Activated CD4-positive, alpha-beta memory T cell treated with anti-CD3 and anti-CD28 coated beads for 36 hours (primary cell): ENCODE measurements around the gene ABI3BP. TPM values are rescaled to one million over a fixed set of nuclear protein-coding genes. Genes with fewer than 3 reads are reported as not detected.

ENCODE experiments used
- CTCF ChIA-PET: fragments of 350-600 bp; sonication (Branson Sonifier 250); formaldehyde crosslinking; loops from one replicate; lab custom pipeline; 2021; ENCODE audit warnings: antibody characterized with exemption, inconsistent platforms; lab: Charles Lee
- POLR2A ChIA-PET: fragments of 350-600 bp; sonication (Branson Sonifier 250); formaldehyde crosslinking; loops from one replicate; lab custom pipeline; 2021; ENCODE audit warnings: antibody characterized with exemption; lab: Charles Lee
- DNase-seq: peaks from one replicate; pipeline ENCODE4 v3.0.0-alpha.2; 2020
- H3K27ac Mint-ChIP-seq: one replicate; pipeline ENCODE4 v1.8.0; 2021; ENCODE audit warnings: mixed read lengths
- H3K27me3 Mint-ChIP-seq: one replicate; pipeline ENCODE4 v1.8.0; 2021; ENCODE audit warnings: mixed read lengths
- H3K36me3 Mint-ChIP-seq: one replicate; pipeline ENCODE4 v1.8.0; 2021; ENCODE audit warnings: mixed read lengths
- H3K4me1 Mint-ChIP-seq: one replicate; pipeline ENCODE4 v1.8.0; 2021; ENCODE audit warnings: low read depth, mixed read lengths
- H3K4me3 Mint-ChIP-seq: one replicate; pipeline ENCODE4 v1.8.0; 2021; ENCODE audit warnings: mild to moderate bottlenecking, mixed read lengths
- H3K9me3 Mint-ChIP-seq: one replicate; pipeline ENCODE4 v1.8.0; 2021; ENCODE audit warnings: mixed read lengths
- intact Hi-C: fragments of 100-400 bp; cut with micrococcal nuclease; formaldehyde crosslinking; loops from one replicate; pipeline ENCODE4 v1.15.1; 2023
- total RNA-seq, 2 experiments: library from RNA; stranded (reverse); gene quantifications; one replicate each; pipeline ENCODE4 v1.2.3, GENCODE V29; 2021

ABI3BP gene
- total RNA-seq, 2 experiments from 2014 or later, result not detected

DNA sequence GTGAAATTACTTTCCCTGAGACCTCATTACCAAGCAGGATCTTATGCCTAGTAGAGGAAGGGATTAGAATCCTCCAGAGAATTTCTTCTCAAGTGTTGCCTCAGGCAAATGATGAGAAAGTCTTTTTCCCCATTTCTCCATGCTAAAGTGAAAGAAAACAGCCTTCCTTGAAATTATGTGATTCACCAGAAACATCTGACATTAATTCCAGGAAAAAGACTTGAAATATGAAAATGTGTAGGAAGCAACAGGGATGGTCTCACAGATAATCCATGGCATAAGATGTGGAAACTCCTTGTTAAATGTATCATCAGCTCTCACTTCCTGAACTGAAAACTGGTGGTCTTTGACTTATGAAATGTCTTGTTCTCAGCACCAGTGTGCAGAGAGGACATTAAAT, 17.9 kb upstream of the ABI3BP start:
- H3K4me1 Mint-ChIP-seq, result no peaks in the 10 kb centered on the region
- intact Hi-C loops, result no loop called here
- CTCF ChIA-PET, result no interaction called here
- H3K27ac Mint-ChIP-seq, result no peak overlapping the region
- POLR2A ChIA-PET, result no interaction called here
- peaks cover 13% of the 10 kb centered on the region for H3K27me3 Mint-ChIP-seq
- peaks cover 15% of the 10 kb centered on the region for H3K9me3 Mint-ChIP-seq
- no peak overlapping the region for H3K4me3 Mint-ChIP-seq
- peaks cover 3% of the 10 kb centered on the region for H3K36me3 Mint-ChIP-seq
- DNase-seq, result no peak

DNA sequence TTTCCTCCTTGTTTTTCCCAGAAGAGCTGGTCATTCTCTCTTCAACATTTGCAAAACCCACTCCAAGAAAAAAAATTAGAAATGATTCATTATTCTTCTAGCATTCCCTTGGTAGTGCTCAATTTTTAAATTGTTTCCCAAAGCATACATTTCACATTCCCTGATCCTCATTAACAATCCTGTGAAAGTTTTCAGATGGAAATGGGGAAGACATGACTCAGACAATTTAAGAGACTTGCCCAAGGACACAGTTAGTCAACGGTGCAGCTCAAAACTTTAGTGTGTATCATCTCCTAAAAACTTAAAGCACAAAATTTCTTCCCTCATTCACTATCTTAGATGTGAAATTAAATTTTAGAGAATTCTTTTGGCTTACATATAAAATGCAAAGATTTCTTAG, 17.1 kb upstream of the ABI3BP start:
- H3K27me3 Mint-ChIP-seq, result peaks cover 13% of the 10 kb centered on the region
- no peak overlapping the region for H3K4me3 Mint-ChIP-seq
- H3K36me3 Mint-ChIP-seq, result peaks cover 3% of the 10 kb centered on the region
- ChIA-PET POLR2A (no interaction called here), CTCF (interaction anchor here (0.6 to 0.9 kb wide), 2 partner anchors 372 to 613 kb away, joined by 3 read pairs; no protein-coding TSS in a partner anchor)
- no peak overlapping the region for H3K27ac Mint-ChIP-seq
- peaks cover 15% of the 10 kb centered on the region for H3K9me3 Mint-ChIP-seq
- intact Hi-C loops, result no loop called here
- no peak for DNase-seq
- no peaks in the 10 kb centered on the region for H3K4me1 Mint-ChIP-seq

DNA sequence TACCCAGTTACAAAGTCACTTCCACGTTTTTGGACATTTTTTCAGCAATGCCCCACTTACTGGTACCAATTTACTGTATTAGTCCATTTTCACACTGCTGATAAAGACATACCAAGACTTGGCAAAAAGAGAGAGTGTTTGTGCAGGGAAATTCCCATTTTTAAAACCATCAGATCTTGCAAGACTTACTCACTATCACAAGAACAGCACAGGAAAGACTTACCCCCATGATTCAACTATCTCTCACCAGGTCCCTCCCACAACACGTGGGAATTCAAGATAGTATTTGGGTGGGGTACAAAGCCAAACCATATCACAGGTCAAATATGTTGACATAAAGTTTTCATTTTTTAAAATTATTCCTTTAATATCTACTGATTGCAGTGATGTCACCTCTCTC, 16.2 kb upstream of the ABI3BP start:
- Mint-ChIP-seq H3K9me3 (peaks cover 22% of the 10 kb centered on the region), H3K36me3 (peaks cover 3% of the 10 kb centered on the region), H3K27me3 (peaks cover 13% of the 10 kb centered on the region), H3K27ac (no peak overlapping the region), H3K4me3 (no peak overlapping the region), H3K4me1 (no peaks in the 10 kb centered on the region)
- ChIA-PET POLR2A (no interaction called here), CTCF (no interaction called here)
- DNase-seq, result no peak
- intact Hi-C loops, result no loop called here

DNA sequence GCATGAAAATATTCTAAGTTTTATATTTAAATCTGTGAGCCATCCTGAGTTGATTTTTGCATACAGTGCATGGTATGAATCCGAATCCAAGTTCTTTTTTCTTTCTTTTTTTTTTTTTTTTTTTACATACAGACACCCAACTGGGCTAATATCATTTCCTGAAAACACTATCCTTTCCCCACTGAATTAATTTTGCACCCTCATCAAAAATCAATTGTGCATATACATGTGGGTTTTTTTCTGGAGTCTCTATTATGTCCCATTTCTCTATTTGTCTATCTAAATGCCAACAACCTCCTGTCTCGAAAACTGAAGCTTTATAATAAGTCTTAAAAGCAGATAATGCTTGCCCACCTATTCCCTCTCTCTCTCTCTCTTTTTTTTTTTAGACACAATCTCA, 5.9 kb upstream of the ABI3BP start:
- ChIA-PET CTCF (no interaction called here), POLR2A (no interaction called here)
- H3K4me3 Mint-ChIP-seq, result no peak overlapping the region
- H3K9me3 Mint-ChIP-seq, result peaks cover 3% of the 10 kb centered on the region
- no peak overlapping the region for H3K27ac Mint-ChIP-seq
- no peak for DNase-seq
- H3K4me1 Mint-ChIP-seq, result no peaks in the 10 kb centered on the region
- peaks cover 3% of the 10 kb centered on the region for H3K27me3 Mint-ChIP-seq
- intact Hi-C loops, result no loop called here
- H3K36me3 Mint-ChIP-seq, result no peaks in the 10 kb centered on the region

DNA sequence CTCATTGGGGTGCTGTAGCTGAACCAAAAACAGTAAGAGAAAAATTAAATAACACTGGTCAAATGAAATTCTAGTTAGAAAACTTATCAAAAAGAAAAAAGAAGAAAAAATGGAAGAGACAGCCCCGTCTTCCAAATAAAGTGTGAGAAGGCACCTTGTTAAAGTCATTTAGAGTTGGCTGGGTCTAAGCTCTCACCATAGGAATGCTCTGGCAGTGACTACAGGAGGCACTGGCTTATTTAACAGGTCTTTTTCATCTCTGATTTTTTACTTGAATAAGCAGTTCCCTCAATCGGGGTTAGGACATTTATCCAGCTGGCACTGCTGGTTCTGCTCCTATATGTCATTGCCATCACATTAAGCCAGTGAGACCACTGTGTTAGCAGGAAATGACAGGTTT, 1.6 kb upstream of the ABI3BP start:
- no peak overlapping the region for H3K4me3 Mint-ChIP-seq
- H3K27ac Mint-ChIP-seq, result no peak overlapping the region
- no peaks in the 10 kb centered on the region for H3K9me3 Mint-ChIP-seq
- no peaks in the 10 kb centered on the region for H3K36me3 Mint-ChIP-seq
- peaks cover 2% of the 10 kb centered on the region for H3K27me3 Mint-ChIP-seq
- intact Hi-C loops, result no loop called here
- ChIA-PET POLR2A (no interaction called here), CTCF (no interaction called here)
- DNase-seq, result no peak
- H3K4me1 Mint-ChIP-seq, result no peaks in the 10 kb centered on the region

DNA sequence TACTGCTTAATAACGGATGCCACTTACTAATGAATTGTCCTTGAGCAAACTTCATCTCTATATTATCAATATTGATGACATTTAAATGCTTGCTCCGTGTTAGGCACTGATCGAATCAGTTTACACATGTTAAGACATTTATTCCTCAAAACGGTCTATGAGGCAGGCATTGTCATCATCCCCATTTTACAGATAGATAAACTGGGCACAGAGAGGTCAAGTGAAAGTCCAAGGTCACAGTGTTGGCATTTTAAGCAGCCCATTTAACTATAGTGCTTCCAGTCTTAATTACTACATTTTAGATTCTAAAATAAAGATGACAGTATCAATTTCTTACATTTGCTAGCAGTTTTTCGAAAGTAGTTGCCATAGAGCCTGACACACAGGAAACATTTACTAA, 966 bp upstream of the ABI3BP start:
- no peaks in the 10 kb centered on the region for H3K36me3 Mint-ChIP-seq
- no peaks in the 10 kb centered on the region for H3K9me3 Mint-ChIP-seq
- ChIA-PET CTCF (no interaction called here), POLR2A (no interaction called here)
- H3K27me3 Mint-ChIP-seq, result peaks cover 2% of the 10 kb centered on the region
- H3K4me3 Mint-ChIP-seq, result no peak overlapping the region
- intact Hi-C loops, result no loop called here
- no peak for DNase-seq
- no peaks in the 10 kb centered on the region for H3K4me1 Mint-ChIP-seq
- H3K27ac Mint-ChIP-seq, result no peak overlapping the region

DNA sequence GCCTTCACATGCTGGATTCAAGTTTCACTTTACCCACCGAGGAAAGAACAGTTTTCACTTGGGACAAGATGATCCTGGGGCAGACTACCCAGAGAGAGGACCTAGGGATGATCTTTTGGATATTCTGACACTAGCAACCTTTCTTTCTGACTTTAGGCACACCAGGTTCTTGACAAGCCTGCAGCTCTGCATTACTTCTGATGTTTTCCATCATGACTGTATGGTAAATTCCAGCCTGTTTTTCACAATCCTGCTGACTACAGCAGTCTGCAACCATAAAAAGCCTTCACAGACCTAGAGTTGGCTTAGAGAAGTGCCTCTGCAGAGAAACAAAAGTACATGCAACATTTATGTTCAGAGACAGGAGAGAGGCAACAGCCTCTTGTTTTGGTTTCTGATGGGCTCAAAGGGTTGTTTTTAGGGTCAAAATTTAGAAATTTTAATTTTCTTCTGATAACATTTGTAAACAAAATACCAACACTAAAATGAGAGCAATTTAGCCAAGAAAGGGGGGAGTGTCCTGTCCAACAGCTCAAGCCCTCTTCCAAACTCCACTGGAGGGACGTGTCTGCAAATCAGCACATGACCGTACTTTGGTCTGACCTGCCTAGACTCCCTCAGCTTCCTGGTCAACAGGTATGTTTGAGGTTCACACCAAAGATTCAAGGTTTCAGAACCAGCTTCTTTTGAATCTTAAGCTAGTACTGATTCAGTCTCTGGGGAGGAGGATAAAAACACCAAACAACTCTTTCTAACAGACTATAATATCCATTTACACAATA, 799 bp downstream of the ABI3BP start:
- intact Hi-C loops, result no loop called here
- CTCF ChIA-PET, result no interaction called here
- POLR2A ChIA-PET, result no interaction called here

DNA sequence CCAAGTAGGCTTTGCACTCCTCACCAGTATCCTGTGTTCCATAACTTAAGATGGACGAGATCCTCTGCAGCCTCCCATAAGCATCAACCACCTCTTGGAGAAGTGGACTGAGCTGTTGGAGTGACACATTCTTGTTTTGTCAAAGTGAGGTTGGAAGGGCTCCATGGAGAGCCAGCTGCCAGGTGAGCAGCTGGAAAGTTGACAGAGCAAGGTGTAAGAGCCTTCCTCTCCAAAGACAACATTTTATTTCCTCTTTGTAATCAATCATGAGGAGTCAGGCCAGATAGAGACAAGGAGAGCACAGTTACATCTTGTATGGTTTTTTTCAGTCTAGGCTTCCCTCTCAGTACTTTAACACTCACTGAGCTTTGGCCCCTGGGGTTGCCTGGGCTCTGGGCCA, 5.1 kb downstream of the ABI3BP start:
- Mint-ChIP-seq H3K9me3 (no peaks in the 10 kb centered on the region), H3K36me3 (no peaks in the 10 kb centered on the region), H3K4me1 (no peaks in the 10 kb centered on the region), H3K27me3 (no peaks in the 10 kb centered on the region), H3K27ac (no peak overlapping the region), H3K4me3 (no peak overlapping the region)
- ChIA-PET POLR2A (no interaction called here), CTCF (no interaction called here)
- intact Hi-C loops, result no loop called here
- DNase-seq, result no peak

More for the DNA sequence above, 799 bp downstream of the ABI3BP start:
- no peak for DNase-seq
- Mint-ChIP-seq H3K27me3 (peaks cover 2% of the 10 kb centered on the region), H3K4me1 (no peaks in the 10 kb centered on the region), H3K9me3 (no peaks in the 10 kb centered on the region), H3K27ac (no peak overlapping the region), H3K36me3 (no peaks in the 10 kb centered on the region), H3K4me3 (no peak overlapping the region)

DNA sequence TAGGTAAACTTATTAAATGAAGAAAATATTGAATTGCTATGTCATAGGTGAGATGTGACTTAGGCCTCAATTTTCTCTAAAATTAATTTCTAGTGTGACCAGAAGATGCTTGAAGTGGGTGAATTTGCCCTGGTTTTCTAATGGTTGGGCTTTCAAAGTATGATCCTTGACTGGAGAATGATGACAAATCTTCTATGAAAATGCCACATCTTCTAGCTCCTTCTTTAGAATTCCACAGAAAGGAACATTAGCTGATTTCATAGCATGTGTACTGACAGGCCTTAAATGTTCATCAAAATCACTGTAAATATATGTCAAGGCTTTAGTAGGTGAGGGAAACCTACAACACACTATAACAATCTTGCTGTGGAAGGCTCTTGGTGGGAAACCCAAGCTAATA, 8.9 kb downstream of the ABI3BP start:
- no peaks in the 10 kb centered on the region for H3K9me3 Mint-ChIP-seq
- H3K4me1 Mint-ChIP-seq, result no peaks in the 10 kb centered on the region
- H3K27me3 Mint-ChIP-seq, result peaks cover 2% of the 10 kb centered on the region
- POLR2A ChIA-PET, result no interaction called here
- H3K4me3 Mint-ChIP-seq, result no peak overlapping the region
- no peak for DNase-seq
- intact Hi-C loops, result no loop called here
- H3K36me3 Mint-ChIP-seq, result no peaks in the 10 kb centered on the region
- CTCF ChIA-PET, result no interaction called here
- H3K27ac Mint-ChIP-seq, result no peak overlapping the region

DNA sequence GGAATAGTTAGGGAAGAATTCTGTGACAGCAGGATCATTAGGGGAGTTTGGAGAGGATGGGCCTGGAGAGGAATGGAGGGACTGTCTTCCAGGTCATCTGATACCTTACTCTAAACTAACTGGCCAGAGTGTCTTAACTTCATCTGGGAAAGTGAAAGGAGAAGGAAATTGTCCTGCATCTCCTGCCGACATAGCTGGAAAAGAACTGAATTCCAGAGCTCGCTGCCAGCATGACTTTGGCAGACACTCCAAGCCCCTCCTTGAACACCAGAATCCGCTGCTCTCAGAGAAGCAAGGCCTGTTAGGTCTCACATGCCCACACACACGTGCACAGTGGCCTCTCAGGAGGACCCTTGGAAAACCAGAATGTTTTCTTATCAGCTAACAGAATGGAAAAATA, 10.5 kb downstream of the ABI3BP start:
- H3K4me3 Mint-ChIP-seq, result no peak overlapping the region
- ChIA-PET POLR2A (no interaction called here), CTCF (no interaction called here)
- no peaks in the 10 kb centered on the region for H3K36me3 Mint-ChIP-seq
- no peak for DNase-seq
- no peaks in the 10 kb centered on the region for H3K4me1 Mint-ChIP-seq
- H3K9me3 Mint-ChIP-seq, result no peaks in the 10 kb centered on the region
- no peak overlapping the region for H3K27ac Mint-ChIP-seq
- intact Hi-C loops, result no loop called here
- H3K27me3 Mint-ChIP-seq, result peaks cover 2% of the 10 kb centered on the region

DNA sequence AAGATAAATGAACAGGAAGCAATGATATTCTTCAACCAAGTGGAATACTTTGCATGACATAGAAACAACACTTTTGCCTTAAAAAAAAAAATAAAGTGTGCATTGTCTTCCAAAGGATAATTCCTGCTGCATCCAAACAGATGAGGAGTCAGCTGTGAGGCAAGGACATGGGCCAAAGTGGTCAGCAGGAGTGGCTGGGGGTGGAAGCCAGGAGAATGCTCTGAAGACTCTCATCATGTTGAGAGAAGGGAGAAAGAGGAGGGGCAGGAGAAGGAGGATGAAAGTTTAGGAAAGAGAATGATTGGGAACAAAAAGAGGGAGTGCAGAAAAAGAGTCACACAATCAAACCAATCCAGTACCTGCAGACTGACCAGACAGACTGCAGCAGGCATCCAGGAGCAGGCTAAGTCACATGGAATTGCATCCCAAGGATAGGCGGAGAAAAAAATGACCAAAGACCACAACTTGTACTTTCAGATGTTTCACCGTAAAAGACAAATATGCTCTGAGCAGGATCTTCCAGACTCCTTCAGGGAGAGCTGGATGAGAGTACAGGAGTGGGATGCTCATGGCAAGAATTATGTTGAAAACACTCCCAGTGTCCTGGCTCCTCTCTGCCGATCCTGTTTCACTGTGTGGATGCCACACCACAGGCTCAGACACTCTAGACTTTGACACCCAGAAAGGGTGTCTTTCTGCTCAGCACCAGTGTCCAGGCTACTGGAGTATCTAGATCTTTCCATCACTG, 11.9 kb downstream of the ABI3BP start:
- no peak for DNase-seq
- ChIA-PET POLR2A (no interaction called here), CTCF (no interaction called here)
- H3K27me3 Mint-ChIP-seq, result peaks cover 4% of the 10 kb centered on the region
- H3K4me3 Mint-ChIP-seq, result no peak overlapping the region
- H3K4me1 Mint-ChIP-seq, result no peaks in the 10 kb centered on the region
- no peaks in the 10 kb centered on the region for H3K36me3 Mint-ChIP-seq
- intact Hi-C loops, result no loop called here
- H3K27ac Mint-ChIP-seq, result no peak overlapping the region
- H3K9me3 Mint-ChIP-seq, result no peaks in the 10 kb centered on the region

DNA sequence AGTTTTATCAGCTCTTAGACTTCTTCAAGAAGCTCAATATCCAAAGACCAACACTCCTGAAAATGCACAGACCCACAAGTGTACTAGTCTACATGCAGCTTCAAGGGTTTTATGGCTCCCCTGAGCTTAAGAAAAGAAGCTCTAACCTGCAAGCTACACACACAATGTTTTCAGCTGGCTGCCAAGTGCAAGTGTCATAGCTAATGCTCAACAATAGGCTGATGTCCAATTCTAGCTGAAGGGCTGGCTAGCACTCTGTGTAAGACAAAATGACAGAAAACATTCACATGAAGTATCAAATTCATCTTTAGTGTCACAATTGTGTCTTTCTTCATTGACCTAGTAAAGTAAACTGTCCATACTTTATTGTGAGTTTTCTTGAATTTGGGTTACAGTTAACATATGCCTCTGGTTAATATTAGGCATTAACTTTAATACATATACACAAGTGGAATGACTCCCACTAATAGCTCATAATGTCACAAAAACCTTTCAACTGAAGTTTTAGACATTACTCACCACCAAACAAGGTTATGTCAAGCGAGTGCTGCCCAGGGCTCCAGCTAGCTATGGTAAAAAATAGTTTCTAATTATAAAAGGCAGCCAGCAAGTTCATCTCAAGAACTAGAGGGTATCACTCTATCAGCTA, 15.1 kb downstream of the ABI3BP start:
- H3K36me3 Mint-ChIP-seq, result no peaks in the 10 kb centered on the region
- H3K27ac Mint-ChIP-seq, result no peak overlapping the region
- intact Hi-C loops, result no loop called here
- no peak for DNase-seq
- no peaks in the 10 kb centered on the region for H3K9me3 Mint-ChIP-seq
- ChIA-PET CTCF (no interaction called here), POLR2A (no interaction called here)
- H3K4me3 Mint-ChIP-seq, result no peak overlapping the region
- H3K4me1 Mint-ChIP-seq, result no peaks in the 10 kb centered on the region
- peaks cover 4% of the 10 kb centered on the region for H3K27me3 Mint-ChIP-seq
